ENCODE measurements around the gene SEC22C.

- no peak for TF ChIP-seq GATA2 (IDR thresholded peaks at IDR 0.05; ENCODE audit: low read depth, low read length)
- no peak for TF ChIP-seq GATA3 (IDR thresholded peaks at IDR 0.05; ENCODE audit: low read depth, low read length)
Measured at GRCh38 chr3:42547401-42547945, 34.3 kb downstream of the SEC22C start.

All from SH-SY5Y (cell line).